ENCODE data around the gene DHRSX.

DHRSX gene

GRCh38 chrX:2348211-2348610, 152.6 kb downstream of the DHRSX start:
- TF ChIP-seq, protein P1, sequence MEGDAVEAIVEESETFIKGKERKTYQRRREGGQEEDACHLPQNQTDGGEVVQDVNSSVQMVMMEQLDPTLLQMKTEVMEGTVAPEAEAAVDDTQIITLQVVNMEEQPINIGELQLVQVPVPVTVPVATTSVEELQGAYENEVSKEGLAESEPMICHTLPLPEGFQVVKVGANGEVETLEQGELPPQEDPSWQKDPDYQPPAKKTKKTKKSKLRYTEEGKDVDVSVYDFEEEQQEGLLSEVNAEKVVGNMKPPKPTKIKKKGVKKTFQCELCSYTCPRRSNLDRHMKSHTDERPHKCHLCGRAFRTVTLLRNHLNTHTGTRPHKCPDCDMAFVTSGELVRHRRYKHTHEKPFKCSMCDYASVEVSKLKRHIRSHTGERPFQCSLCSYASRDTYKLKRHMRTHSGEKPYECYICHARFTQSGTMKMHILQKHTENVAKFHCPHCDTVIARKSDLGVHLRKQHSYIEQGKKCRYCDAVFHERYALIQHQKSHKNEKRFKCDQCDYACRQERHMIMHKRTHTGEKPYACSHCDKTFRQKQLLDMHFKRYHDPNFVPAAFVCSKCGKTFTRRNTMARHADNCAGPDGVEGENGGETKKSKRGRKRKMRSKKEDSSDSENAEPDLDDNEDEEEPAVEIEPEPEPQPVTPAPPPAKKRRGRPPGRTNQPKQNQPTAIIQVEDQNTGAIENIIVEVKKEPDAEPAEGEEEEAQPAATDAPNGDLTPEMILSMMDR (IDR thresholded peaks at IDR 0.05) = no peak

DNA sequence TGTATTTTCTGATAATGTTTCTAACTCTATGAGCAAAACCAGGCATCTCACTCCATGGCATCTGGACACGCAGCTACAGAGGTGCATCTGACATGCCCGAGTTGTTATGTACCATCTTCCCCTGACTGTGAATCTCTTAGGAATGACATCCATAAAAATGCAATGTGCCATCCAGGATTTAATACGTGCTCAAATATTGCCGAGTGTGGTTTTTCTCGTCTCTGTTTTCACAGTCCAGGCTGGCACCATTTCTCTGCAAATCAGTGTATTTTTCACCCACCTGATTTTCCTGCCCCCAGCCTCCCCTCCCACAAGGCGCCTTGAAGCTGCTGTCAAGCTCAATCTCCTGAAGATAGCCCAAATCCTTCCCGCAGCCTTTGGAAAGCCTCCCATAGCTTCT, 154.6 kb downstream of the DHRSX start:
- H3K9me3 ChIP-seq = no peaks in the 10 kb centered on the region
- peaks cover 3 to 12% of the 10 kb centered on the region in 2 experiments for H3K4me1 ChIP-seq (ENCODE audit: control insufficient read depth in 1 of 2, insufficient read depth in 1 of 2, low read depth in 1 of 2, low read length in 1 of 2)
- no peaks in the 10 kb centered on the region for H3K27me3 ChIP-seq
- H3K4me3 ChIP-seq (ENCODE audit: low read depth in 1 of 2, low read length in 1 of 2) = no peak overlapping the region
- H3K36me3 ChIP-seq = no peaks in the 10 kb centered on the region
- TF ChIP-seq, protein P1 (IDR thresholded peaks at IDR 0.05) = no peak
- no peak overlapping the region for H3K27ac ChIP-seq

More at GRCh38 chrX:2348211-2348610, 152.6 kb downstream of the DHRSX start:
- H3K9me3 ChIP-seq = no peaks in the 10 kb centered on the region
- no peak overlapping the region for H3K27ac ChIP-seq
- peaks cover 7 to 14% of the 10 kb centered on the region in 2 experiments for H3K4me1 ChIP-seq (ENCODE audit: control insufficient read depth in 1 of 2, insufficient read depth in 1 of 2, low read depth in 1 of 2, low read length in 1 of 2)
- H3K4me3 ChIP-seq (ENCODE audit: low read depth in 1 of 2, low read length in 1 of 2) = no peak overlapping the region
- no peaks in the 10 kb centered on the region for H3K27me3 ChIP-seq
- H3K36me3 ChIP-seq = no peaks in the 10 kb centered on the region

GRCh38 chrX:2345562-2345961, 155.2 kb downstream of the DHRSX start:
- H3K36me3 ChIP-seq = no peaks in the 10 kb centered on the region

GRCh38 chrX:2343413-2343812, 157.4 kb downstream of the DHRSX start:
- Histone ChIP-seq H3K4me1 (ENCODE audit: control insufficient read depth in 1 of 2, insufficient read depth in 1 of 2, low read depth in 1 of 2, low read length in 1 of 2) (peaks cover 9 to 19% of the 10 kb centered on the region in 2 experiments), H3K27me3 (no peaks in the 10 kb centered on the region), H3K9me3 (no peaks in the 10 kb centered on the region), H3K27ac (no peak overlapping the region), H3K36me3 (no peaks in the 10 kb centered on the region), H3K4me3 (ENCODE audit: low read depth in 1 of 2, low read length in 1 of 2) (no peak overlapping the region)
- TF ChIP-seq, protein P1 (IDR thresholded peaks at IDR 0.05) = no peak

More at GRCh38 chrX:2345562-2345961, 155.2 kb downstream of the DHRSX start:
- Histone ChIP-seq H3K4me3 (ENCODE audit: low read depth in 1 of 2, low read length in 1 of 2) (no peak overlapping the region), H3K27me3 (no peaks in the 10 kb centered on the region), H3K4me1 (ENCODE audit: control insufficient read depth in 1 of 2, insufficient read depth in 1 of 2, low read depth in 1 of 2, low read length in 1 of 2) (peaks cover 7 to 15% of the 10 kb centered on the region in 2 experiments), H3K9me3 (no peaks in the 10 kb centered on the region), H3K27ac (no peak overlapping the region)
- TF ChIP-seq, protein P1 (IDR thresholded peaks at IDR 0.05) = no peak

- peaks cover 9 to 19% of the 10 kb centered on the region in 2 experiments for H3K4me1 ChIP-seq (ENCODE audit: control insufficient read depth in 1 of 2, insufficient read depth in 1 of 2, low read depth in 1 of 2, low read length in 1 of 2)
- TF ChIP-seq, protein P1 (IDR thresholded peaks at IDR 0.05) = no peak
- H3K36me3 ChIP-seq = no peaks in the 10 kb centered on the region
- H3K27me3 ChIP-seq = no peaks in the 10 kb centered on the region
- no peaks in the 10 kb centered on the region for H3K9me3 ChIP-seq
- H3K27ac ChIP-seq = no peak overlapping the region
- no peak overlapping the region for H3K4me3 ChIP-seq (ENCODE audit: low read depth in 1 of 2, low read length in 1 of 2)
These were observed 157.9 kb downstream of the DHRSX start for GRCh38 chrX:2342874-2343273.

DNA sequence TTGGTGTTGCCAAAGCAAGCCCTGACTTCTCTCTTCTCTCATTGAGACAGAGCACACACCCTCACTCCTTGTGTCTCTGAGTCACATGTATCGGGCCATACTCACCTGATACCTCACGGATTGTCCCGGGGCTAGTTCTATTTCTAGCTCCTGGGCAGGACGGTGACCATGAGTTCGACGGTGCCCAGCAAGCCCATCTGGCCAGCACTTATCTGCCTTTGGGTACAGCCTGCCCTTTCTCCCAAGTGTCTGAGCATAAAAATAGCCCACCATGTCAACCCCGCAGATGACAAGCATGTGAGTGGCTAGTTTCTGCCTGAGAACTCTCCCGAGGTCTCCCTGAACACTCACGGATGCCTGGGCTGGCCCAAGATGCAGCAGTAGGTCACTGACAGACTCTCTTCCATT, 158.5 kb downstream of the DHRSX start:
- Histone ChIP-seq H3K4me3 (ENCODE audit: low read depth in 1 of 2, low read length in 1 of 2) (no peak overlapping the region), H3K36me3 (no peaks in the 10 kb centered on the region), H3K4me1 (ENCODE audit: control insufficient read depth in 1 of 2, insufficient read depth in 1 of 2, low read depth in 1 of 2, low read length in 1 of 2) (peaks cover 9 to 19% of the 10 kb centered on the region in 2 experiments), H3K27me3 (no peaks in the 10 kb centered on the region), H3K9me3 (no peaks in the 10 kb centered on the region), H3K27ac (peak overlapping the region; percentile 15)
- TF ChIP-seq, protein P1 (IDR thresholded peaks at IDR 0.05) = no peak
